OCI-LY1 (cell line): ENCODE measurements around the gene CHST13.

ENCODE experiments used
- H2AFZ ChIP-seq: fragments of 200-600 bp; sonication (generic), shearing (Covaris generic); 2 replicates; pipeline ENCODE4 v1.6.0; 2014; ENCODE audit warnings: antibody characterized with exemption, mild to moderate bottlenecking, low read length
- H3F3A ChIP-seq: fragments of 200-600 bp; sonication (generic), shearing (Covaris generic); 2 replicates; pipeline ENCODE4 v1.6.0; 2014; ENCODE audit warnings: mild to moderate bottlenecking, antibody characterized with exemption, low read length, moderate library complexity; ENCODE audit not compliant: insufficient read depth
- H3K27ac ChIP-seq: fragments of 200-600 bp; sonication (generic); 2 replicates; pipeline ENCODE4 v1.5.1; 2014; ENCODE audit warnings: low read length, mixed run types, mild to moderate bottlenecking, low read depth; ENCODE audit not compliant: poor library complexity, severe bottlenecking
- H3K27me3 ChIP-seq: fragments of 200-600 bp; sonication (generic); 2 replicates; pipeline ENCODE4 v1.6.0; 2014; ENCODE audit warnings: antibody characterized with exemption, mild to moderate bottlenecking, low read length, moderate library complexity; ENCODE audit not compliant: insufficient read depth
- H3K36me3 ChIP-seq: fragments of 200-600 bp; sonication (generic); 2 replicates; pipeline ENCODE4 v1.6.1; 2014; ENCODE audit warnings: mild to moderate bottlenecking, antibody characterized with exemption, low read length, moderate library complexity, mixed read lengths; ENCODE audit not compliant: insufficient read depth
- H3K4me1 ChIP-seq: fragments of 200-600 bp; sonication (generic); 2 replicates; pipeline ENCODE4 v1.5.1; 2014; ENCODE audit warnings: mild to moderate bottlenecking, low read length, moderate library complexity; ENCODE audit not compliant: insufficient read depth, severe bottlenecking
- H3K4me2 ChIP-seq: fragments of 200-600 bp; sonication (generic), shearing (Covaris generic); 2 replicates; pipeline ENCODE4 v1.6.1; 2014; ENCODE audit warnings: low read length
- H3K4me3 ChIP-seq: fragments of 200-600 bp; sonication (generic); 2 replicates; pipeline ENCODE4 v1.5.1; 2014; ENCODE audit warnings: low read length, low read depth, mild to moderate bottlenecking, mixed read lengths; ENCODE audit not compliant: poor library complexity, severe bottlenecking
- H3K79me2 ChIP-seq: fragments of 200-600 bp; shearing (Covaris generic); 2 replicates; pipeline ENCODE4 v1.6.1; 2016; ENCODE audit warnings: mixed run types, low read length, mixed read lengths; ENCODE audit not compliant: insufficient read depth
- H3K9ac ChIP-seq: fragments of 200-600 bp; sonication (generic), shearing (Covaris generic); 2 replicates; pipeline ENCODE4 v1.6.1; 2014; ENCODE audit warnings: mild to moderate bottlenecking, low read length, mixed read lengths
- H3K9me2 ChIP-seq: fragments of 200-600 bp; sonication (generic), shearing (Covaris generic); 2 replicates; pipeline ENCODE4 v1.6.1; 2014; ENCODE audit warnings: low read depth, mild to moderate bottlenecking, low read length, mixed read lengths
- H3K9me3 ChIP-seq: fragments of 200-600 bp; shearing (Covaris generic); 2 replicates; pipeline ENCODE4 v1.6.1; 2014; ENCODE audit warnings: low read length, mixed read lengths
- H4K20me1 ChIP-seq: fragments of 200-600 bp; sonication (generic), shearing (Covaris generic); 2 replicates; pipeline ENCODE4 v1.6.0; 2016; ENCODE audit warnings: mild to moderate bottlenecking, low read length; ENCODE audit not compliant: insufficient read depth
- EZH2 ChIP-seq: fragments of 200-600 bp; sonication (generic), shearing (Covaris generic); IDR thresholded peaks from 2 replicates; pipeline ENCODE4 v1.8.0; 2017; ENCODE audit warnings: borderline replicate concordance, mixed run types, mild to moderate bottlenecking, antibody characterized with exemption, low read length, moderate library complexity, mixed read lengths
- TF ChIP-seq, protein P1 (sequence below): fragments of 200-600 bp; sonication (generic), shearing (Covaris generic); IDR thresholded peaks from 2 replicates; pipeline ENCODE4 v1.5.1; 2017; ENCODE audit warnings: mild to moderate bottlenecking, antibody characterized with exemption, low read length, moderate library complexity, mixed read lengths

The CHST13 gene

DNA sequence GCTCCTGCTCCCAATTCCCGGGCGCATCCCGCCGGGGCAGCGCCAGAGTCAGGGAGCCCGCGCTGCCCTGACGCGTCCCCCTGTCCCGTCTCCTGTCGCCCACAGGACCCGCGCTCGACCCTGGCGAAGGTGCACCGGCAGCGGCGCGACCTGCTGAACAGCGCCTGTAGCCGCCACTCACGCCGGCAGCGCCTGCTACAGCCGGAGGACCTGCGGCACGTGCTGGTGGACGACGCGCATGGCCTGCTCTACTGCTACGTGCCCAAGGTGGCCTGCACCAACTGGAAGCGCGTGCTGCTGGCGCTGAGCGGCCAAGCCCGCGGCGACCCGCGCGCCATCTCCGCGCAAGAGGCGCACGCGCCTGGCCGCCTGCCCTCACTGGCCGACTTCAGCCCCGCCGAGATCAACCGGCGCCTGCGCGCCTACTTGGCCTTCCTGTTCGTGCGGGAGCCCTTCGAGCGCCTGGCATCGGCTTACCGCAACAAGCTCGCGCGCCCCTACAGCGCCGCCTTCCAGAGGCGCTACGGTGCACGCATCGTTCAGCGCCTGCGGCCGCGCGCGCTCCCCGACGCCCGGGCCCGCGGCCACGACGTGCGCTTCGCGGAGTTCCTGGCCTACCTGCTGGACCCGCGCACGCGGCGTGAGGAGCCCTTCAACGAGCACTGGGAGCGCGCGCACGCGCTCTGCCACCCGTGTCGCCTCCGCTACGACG is 17.8 kb downstream of the CHST13 start:
- Histone ChIP-seq H4K20me1 (no peaks in the 10 kb centered on the region), H3K4me2 (no peak overlapping the region), H3K9me3 (no peaks in the 10 kb centered on the region), H3K36me3 (no peaks in the 10 kb centered on the region), H2AFZ (no peak overlapping the region), H3K9ac (no peak overlapping the region), H3K9me2 (no peaks in the 10 kb centered on the region), H3K79me2 (no peaks in the 10 kb centered on the region), H3F3A (no peaks in the 10 kb centered on the region), H3K27me3 (no peaks in the 10 kb centered on the region), H3K27ac (no peak overlapping the region), H3K4me1 (no peaks in the 10 kb centered on the region), H3K4me3 (no peak overlapping the region)
- no peak for TF ChIP-seq EZH2
- TF ChIP-seq, protein P1, sequence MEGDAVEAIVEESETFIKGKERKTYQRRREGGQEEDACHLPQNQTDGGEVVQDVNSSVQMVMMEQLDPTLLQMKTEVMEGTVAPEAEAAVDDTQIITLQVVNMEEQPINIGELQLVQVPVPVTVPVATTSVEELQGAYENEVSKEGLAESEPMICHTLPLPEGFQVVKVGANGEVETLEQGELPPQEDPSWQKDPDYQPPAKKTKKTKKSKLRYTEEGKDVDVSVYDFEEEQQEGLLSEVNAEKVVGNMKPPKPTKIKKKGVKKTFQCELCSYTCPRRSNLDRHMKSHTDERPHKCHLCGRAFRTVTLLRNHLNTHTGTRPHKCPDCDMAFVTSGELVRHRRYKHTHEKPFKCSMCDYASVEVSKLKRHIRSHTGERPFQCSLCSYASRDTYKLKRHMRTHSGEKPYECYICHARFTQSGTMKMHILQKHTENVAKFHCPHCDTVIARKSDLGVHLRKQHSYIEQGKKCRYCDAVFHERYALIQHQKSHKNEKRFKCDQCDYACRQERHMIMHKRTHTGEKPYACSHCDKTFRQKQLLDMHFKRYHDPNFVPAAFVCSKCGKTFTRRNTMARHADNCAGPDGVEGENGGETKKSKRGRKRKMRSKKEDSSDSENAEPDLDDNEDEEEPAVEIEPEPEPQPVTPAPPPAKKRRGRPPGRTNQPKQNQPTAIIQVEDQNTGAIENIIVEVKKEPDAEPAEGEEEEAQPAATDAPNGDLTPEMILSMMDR = no peak

DNA sequence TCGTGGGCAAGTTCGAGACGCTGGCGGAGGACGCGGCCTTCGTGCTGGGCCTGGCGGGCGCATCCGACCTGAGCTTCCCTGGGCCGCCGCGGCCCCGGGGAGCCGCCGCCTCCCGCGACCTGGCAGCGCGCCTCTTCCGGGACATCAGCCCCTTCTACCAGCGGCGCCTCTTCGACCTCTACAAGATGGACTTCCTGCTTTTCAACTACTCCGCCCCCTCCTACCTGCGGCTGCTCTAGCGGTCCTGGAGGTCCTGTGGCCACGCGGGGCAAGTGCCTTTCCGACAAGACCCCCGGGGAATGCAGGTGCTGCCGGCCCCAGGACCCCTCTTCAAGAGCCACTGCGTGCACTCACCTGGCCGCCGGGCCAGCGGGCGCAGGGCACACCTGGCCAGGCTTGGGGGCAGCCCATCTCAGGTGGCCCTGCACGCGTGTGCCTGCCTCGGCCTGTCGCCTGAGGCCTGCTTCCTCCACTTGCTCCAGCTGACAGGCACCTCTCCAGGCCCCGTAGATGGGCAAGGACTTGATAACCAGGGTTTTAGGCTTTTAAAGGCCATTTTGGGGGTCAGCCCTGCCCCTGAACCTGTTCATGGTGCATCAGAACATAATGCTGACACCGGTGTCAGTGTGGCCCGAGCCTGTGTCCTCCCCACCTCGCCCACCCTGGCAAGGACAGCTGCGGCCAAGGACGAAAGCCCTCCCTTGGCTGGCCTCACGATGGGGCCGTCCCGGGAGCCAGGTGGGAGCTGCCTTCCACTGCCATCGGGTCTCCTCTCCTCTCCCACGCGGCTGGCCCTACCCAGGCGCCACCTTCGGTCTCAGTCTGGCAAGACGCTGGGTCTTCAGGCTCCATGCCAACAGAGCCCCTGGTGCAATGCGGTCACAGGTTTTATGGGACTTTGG is 18.6 kb downstream of the CHST13 start:
- no peaks in the 10 kb centered on the region for H4K20me1 ChIP-seq
- no peaks in the 10 kb centered on the region for H3K36me3 ChIP-seq
- H3K27me3 ChIP-seq = no peaks in the 10 kb centered on the region
- H2AFZ ChIP-seq = no peak overlapping the region
- no peak overlapping the region for H3K27ac ChIP-seq
- TF ChIP-seq, protein P1 = no peak
- no peak overlapping the region for H3K9ac ChIP-seq
- H3K4me1 ChIP-seq = no peaks in the 10 kb centered on the region
- H3F3A ChIP-seq = no peaks in the 10 kb centered on the region
- H3K9me3 ChIP-seq = no peaks in the 10 kb centered on the region
- H3K4me3 ChIP-seq = no peak overlapping the region
- H3K9me2 ChIP-seq = no peaks in the 10 kb centered on the region
- H3K79me2 ChIP-seq = no peaks in the 10 kb centered on the region
- H3K4me2 ChIP-seq = no peak overlapping the region

DNA sequence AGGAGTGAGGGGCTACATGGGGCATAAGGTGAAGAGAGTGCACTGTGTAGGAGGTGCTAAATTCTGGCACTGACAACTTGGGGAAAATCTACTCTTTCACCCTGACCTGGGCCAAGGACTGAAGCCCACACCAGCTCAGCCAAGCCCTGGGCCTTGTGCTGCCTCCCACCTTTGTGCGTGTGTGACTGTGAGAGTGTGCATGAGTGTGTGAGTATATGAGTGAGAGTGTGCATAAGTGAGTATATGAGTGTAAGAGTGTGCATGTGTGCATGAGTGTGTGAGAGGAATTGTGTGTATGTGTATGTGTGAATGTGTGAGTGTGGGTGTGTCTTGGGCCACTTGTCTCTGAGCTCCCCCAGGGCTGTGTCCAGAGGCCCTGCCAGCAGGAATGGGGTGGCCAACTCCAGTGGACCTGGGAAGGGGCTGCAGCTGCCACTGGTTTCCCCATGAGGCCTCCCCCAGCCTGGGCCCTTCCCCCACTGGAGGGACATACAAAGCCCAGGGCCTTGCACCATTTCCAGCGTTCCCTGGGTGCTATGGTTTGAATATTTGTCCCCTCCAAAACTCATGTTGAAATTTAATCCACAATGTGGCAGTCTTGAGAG is 19.6 kb downstream of the CHST13 start:
- H3F3A ChIP-seq = no peaks in the 10 kb centered on the region
- no peak overlapping the region for H3K4me3 ChIP-seq
- no peaks in the 10 kb centered on the region for H3K4me1 ChIP-seq
- no peaks in the 10 kb centered on the region for H3K79me2 ChIP-seq
- H2AFZ ChIP-seq = no peak overlapping the region
- no peaks in the 10 kb centered on the region for H3K9me3 ChIP-seq
- no peak for TF ChIP-seq EZH2
- TF ChIP-seq, protein P1 = no peak
- no peaks in the 10 kb centered on the region for H3K27me3 ChIP-seq
- H3K36me3 ChIP-seq = no peaks in the 10 kb centered on the region
- no peak overlapping the region for H3K27ac ChIP-seq
- no peaks in the 10 kb centered on the region for H4K20me1 ChIP-seq
- H3K9ac ChIP-seq = no peak overlapping the region
- no peak overlapping the region for H3K4me2 ChIP-seq
- no peaks in the 10 kb centered on the region for H3K9me2 ChIP-seq
